CD4-positive, alpha-beta T cell (primary cell): ENCODE results near the gene TMEM87A. TPM values are rescaled to one million over a fixed set of nuclear protein-coding genes. Genes with fewer than 3 reads are reported as not detected.

Experiments
- ATAC-seq: fragments of 200-7000 bp; cut with Tn5 transposase; one replicate; pipeline ENCODE4 v1.10.0; 2022; ENCODE audit warnings: mild to moderate bottlenecking; ENCODE audit not compliant: poor library complexity
- CTCF ChIA-PET: fragments of 350-600 bp; sonication (Branson Sonifier 250); formaldehyde crosslinking; loops from one replicate; lab custom pipeline; 2021; ENCODE audit warnings: antibody characterized with exemption, inconsistent platforms; lab: Charles Lee
- POLR2A ChIA-PET: fragments of 350-600 bp; sonication (Branson Sonifier 250); formaldehyde crosslinking; loops from one replicate; lab custom pipeline; 2021; ENCODE audit warnings: antibody characterized with exemption, inconsistent platforms; lab: Charles Lee
- DNase-seq, 14 experiments: peaks; one replicate each; pipeline ENCODE4 v3.0.0-alpha.2; 2013 to 2020; ENCODE audit warnings: mixed read lengths in 2 of 14
- H3K27ac ChIP-seq, 2 donors: one replicate each; pipeline versions ENCODE4 v1.5.1 to v1.7.0; 2013; ENCODE audit warnings: low read length in 2 of 2, low read depth in 1 of 2, mild to moderate bottlenecking in 1 of 2
- H3K27me3 ChIP-seq, 2 experiments: 1 replicate in 1 of 2; 2 replicates in 1 of 2; pipeline versions ENCODE4 v1.6.1 to v1.7.0; 2013; ENCODE audit warnings: low read length in 2 of 2, control low read depth in 1 of 2, mild to moderate bottlenecking in 1 of 2, moderate library complexity in 1 of 2; ENCODE audit not compliant: insufficient read depth in 2 of 2, control insufficient read depth in 1 of 2
- H3K36me3 ChIP-seq: one replicate; pipeline ENCODE4 v1.6.1; 2013; ENCODE audit warnings: low read length, control low read depth; ENCODE audit not compliant: insufficient read depth
- H3K4me1 ChIP-seq: one replicate; pipeline ENCODE4 v1.6.1; 2013; ENCODE audit warnings: low read length, control low read depth; ENCODE audit not compliant: insufficient read depth
- H3K4me3 ChIP-seq: one replicate; pipeline ENCODE4 v1.5.1; 2013; ENCODE audit warnings: mild to moderate bottlenecking, low read length, moderate library complexity
- H3K9me3 ChIP-seq, 2 experiments: 1 replicate in 1 of 2; 2 replicates in 1 of 2; pipeline versions ENCODE4 v1.6.1 to v1.7.0; 2013; ENCODE audit warnings: low read length in 2 of 2, mild to moderate bottlenecking in 2 of 2, control low read depth in 1 of 2, moderate library complexity in 1 of 2; ENCODE audit not compliant: control insufficient read depth in 1 of 2, insufficient read depth in 1 of 2
- H3K27ac Mint-ChIP-seq: one replicate; pipeline ENCODE4 v1.8.0; 2020; ENCODE audit warnings: mixed read lengths
- H3K27me3 Mint-ChIP-seq: one replicate; pipeline ENCODE4 v1.8.0; 2021; ENCODE audit warnings: mixed read lengths
- H3K36me3 Mint-ChIP-seq: one replicate; pipeline ENCODE4 v1.8.0; 2021; ENCODE audit warnings: low read depth, mixed read lengths
- H3K4me1 Mint-ChIP-seq: one replicate; pipeline ENCODE4 v1.8.0; 2021; ENCODE audit warnings: low read depth, mixed read lengths
- H3K4me3 Mint-ChIP-seq: one replicate; pipeline ENCODE4 v1.8.0; 2020; ENCODE audit warnings: mild to moderate bottlenecking, mixed read lengths
- H3K9me3 Mint-ChIP-seq: one replicate; pipeline ENCODE4 v1.8.0; 2020; ENCODE audit warnings: mixed read lengths
- CTCF ChIP-seq: fragments of 200-600 bp; IDR thresholded peaks from one replicate; pipeline ENCODE4 v1.8.0; 2022; ENCODE audit warnings: antibody characterized with exemption, mild to moderate bottlenecking
- intact Hi-C, 2 experiments: fragments of 100-400 bp; cut with DNase I in 1 of 2; cut with micrococcal nuclease in 1 of 2; formaldehyde crosslinking; loops; one replicate each; pipeline versions ENCODE4 v1.15.1 to v1.9.0; 2023 to 2025; cut with DNase I, micrococcal nuclease
- total RNA-seq, 174 experiments: library from RNA in 2 of 174; stranded (reverse) in 2 of 174; gene quantifications; one replicate each; pipeline ENCODE4 v1.2.3 and lab custom pipeline; 2021 to 2026

Gene TMEM87A
- total RNA-seq, 2 experiments from 2014 or later, result 48.7 to 51.4 TPM

- ATAC-seq (no peak), DNase-seq (peak in 3 of 14 experiments; percentile 7 to 26 (median 24))
- Mint-ChIP-seq H3K4me1 (no peaks in the 10 kb centered on the region), H3K27me3 (no peaks in the 10 kb centered on the region), H3K4me3 (no peak overlapping the region), H3K9me3 (no peaks in the 10 kb centered on the region), H3K36me3 (peaks cover 91% of the 10 kb centered on the region), H3K27ac (no peak overlapping the region)
- POLR2A ChIA-PET, result no interaction called here
- Histone ChIP-seq H3K27me3 (no peaks in the 10 kb centered on the region), H3K9me3 (no peaks in the 10 kb centered on the region), H3K27ac (no peak overlapping the region), H3K36me3 (peaks cover 91% of the 10 kb centered on the region), H3K4me1 (no peaks in the 10 kb centered on the region), H3K4me3 (no peak overlapping the region)
- intact Hi-C loops, result loop anchor here in 1 of 2 experiments (5.0 kb wide), 1 partner anchor 53 kb away; no protein-coding TSS in a partner anchor
- no peak for TF ChIP-seq CTCF
- CTCF ChIA-PET, result no interaction called here
These were observed 88.9 kb downstream of the TMEM87A start for GRCh38 chr15:42184296-42184695.

- Mint-ChIP-seq H3K27ac (peak overlapping the region; percentile 19), H3K4me1 (no peaks in the 10 kb centered on the region), H3K4me3 (no peak overlapping the region), H3K9me3 (no peaks in the 10 kb centered on the region), H3K36me3 (peaks cover 91% of the 10 kb centered on the region), H3K27me3 (no peaks in the 10 kb centered on the region)
- TF ChIP-seq CTCF, result no peak
- Histone ChIP-seq H3K9me3 (no peaks in the 10 kb centered on the region), H3K36me3 (peaks cover 90% of the 10 kb centered on the region), H3K4me1 (no peaks in the 10 kb centered on the region), H3K27me3 (no peaks in the 10 kb centered on the region), H3K4me3 (no peak overlapping the region), H3K27ac (no peak overlapping the region)
- CTCF ChIA-PET, result no interaction called here
- intact Hi-C loops, result loop anchor here in 1 of 2 experiments (5.0 kb wide), 1 partner anchor 54 kb away; no protein-coding TSS in a partner anchor
- DNase-seq, result peak in 1 of 14 experiments; percentile 28
- ATAC-seq, result no peak
- POLR2A ChIA-PET, result no interaction called here
These were observed 90.3 kb downstream of the TMEM87A start for GRCh38 chr15:42182961-42183360.

- intact Hi-C loops, result loop anchor here in 1 of 2 experiments (5.0 kb wide), 1 partner anchor 55 kb away; no protein-coding TSS in a partner anchor
- no peak overlapping the region for H3K27ac ChIP-seq
- Mint-ChIP-seq H3K4me3 (no peak overlapping the region), H3K9me3 (no peaks in the 10 kb centered on the region), H3K27ac (no peak overlapping the region), H3K4me1 (no peaks in the 10 kb centered on the region), H3K27me3 (no peaks in the 10 kb centered on the region), H3K36me3 (peaks cover 91% of the 10 kb centered on the region)
- no peaks in the 10 kb centered on the region for H3K9me3 ChIP-seq
- no peaks in the 10 kb centered on the region for H3K4me1 ChIP-seq
- H3K36me3 ChIP-seq, result peaks cover 88% of the 10 kb centered on the region
- no peak for ATAC-seq
- no peak for DNase-seq
- H3K27me3 ChIP-seq, result no peaks in the 10 kb centered on the region
- ChIA-PET POLR2A (no interaction called here), CTCF (no interaction called here)
- no peak for TF ChIP-seq CTCF
- no peak overlapping the region for H3K4me3 ChIP-seq
These were observed 90.8 kb downstream of the TMEM87A start for GRCh38 chr15:42182328-42182886.
